Measurements from ENCODE around the gene MALT1.

- no peak for TF ChIP-seq CTCF (IDR thresholded peaks at IDR 0.05; ENCODE audit: insufficient read depth, low read length, poor library complexity, severe bottlenecking)
- TF ChIP-seq EZH2phosphoT487 (conservative IDR thresholded peaks at IDR 0.05; ENCODE audit: low read length) = no peak
Observed at GRCh38 chr18:58694221-58694620, 23.0 kb downstream of the MALT1 start.

All from SU-DHL-6 (cell line).